Stomach (tissue), 4 donors: ENCODE results near the gene ZFYVE21.

ENCODE experiments used
- CTCF ChIP-seq, 7 experiments: fragments of 450-650 bp in 4 of 7; fragments of 200-600 bp in 3 of 7; sonication (generic) in 3 of 7; IDR thresholded peaks; one replicate each; pipeline ENCODE4 v1.5.1; 2016 to 2019; ENCODE audit warnings: antibody characterized with exemption in 7 of 7, control low read depth in 2 of 7, mild to moderate bottlenecking in 1 of 7
- EP300 ChIP-seq: sonication (generic); formaldehyde crosslinking; IDR thresholded peaks from one replicate; pipeline ENCODE4 v1.6.1; 2017; ENCODE audit warnings: antibody characterized with exemption
- POLR2A ChIP-seq, 4 donors: fragments of 450-650 bp; IDR thresholded peaks; one replicate each; pipeline ENCODE4 v1.6.1; 2016; ENCODE audit warnings: antibody characterized with exemption in 4 of 4, control low read depth in 2 of 4, mild to moderate bottlenecking in 1 of 4, moderate library complexity in 1 of 4
- POLR2AphosphoS5 ChIP-seq, 3 donors: sonication (generic); formaldehyde crosslinking; IDR thresholded peaks; one replicate each; pipeline ENCODE4 v1.6.1; 2016; ENCODE audit warnings: antibody characterized with exemption in 3 of 3

GRCh38 chr14:103719751-103720150 lies 4.1 kb downstream of the ZFYVE21 start:
- TF ChIP-seq CTCF (IDR thresholded peaks at IDR 0.05) (no peak), EP300 (no peak), POLR2A (IDR thresholded peaks at IDR 0.05) (no peak), POLR2AphosphoS5 (IDR thresholded peaks at IDR 0.05) (no peak)
